ENCODE measurements around the gene RBM12. TPM values are rescaled to one million over a fixed set of nuclear protein-coding genes. Genes with fewer than 3 reads are reported as not detected.

RBM12 gene
- total and polyA plus RNA-seq, 2 of the 8 experiments (the other 6 are each of a cell fraction or from before 2014, with no cell fraction given) = 187 to 214 TPM

- TF ChIP-seq MAFK (IDR thresholded peaks at IDR 0.05; ENCODE audit: low read depth, low read length) (no peak), PHF8 (conservative IDR thresholded peaks at IDR 0.05; ENCODE audit: low read depth, low read length) (peak; percentile 67), EZH2 (IDR thresholded peaks at IDR 0.05; ENCODE audit: low read depth, low read length, severe bottlenecking) (no peak), RBBP5 (IDR thresholded peaks at IDR 0.05; ENCODE audit: borderline replicate concordance, low read depth, low read length) (peak; percentile 66; the same call in 1 of the 2 replicates), E2F6 (IDR thresholded peaks at IDR 0.05) (peak; percentile 92), EGR1 (IDR thresholded peaks at IDR 0.05; ENCODE audit: borderline replicate concordance, low read depth, low read length) (0 out of 2 replicates have a peak, but pooled peaks have one; percentile 32), MAX (IDR thresholded peaks at IDR 0.05) (peak; percentile 97), RNF2 (IDR thresholded peaks at IDR 0.05; ENCODE audit: borderline replicate concordance, low read depth, low read length, missing control alignments, poor library complexity, severe bottlenecking) (no peak), SP1 (IDR thresholded peaks at IDR 0.05; ENCODE audit: low read depth, low read length) (0 out of 2 replicates have a peak, but pooled peaks have one; percentile 14), CTCF (IDR thresholded peaks at IDR 0.05; ENCODE audit: control extremely low read depth in 1 of 3, insufficient read depth in 1 of 3, low read depth in 1 of 3, low read length in 3 of 3) (peak; percentile 64 to 79 (median 71)), RFX5 (IDR thresholded peaks at IDR 0.05; ENCODE audit: borderline replicate concordance, low read depth, low read length) (no peak), KDM1A (IDR thresholded peaks at IDR 0.05; ENCODE audit: borderline replicate concordance, low read length) (no peak), TAF7 (optimal IDR thresholded peaks at IDR 0.05; ENCODE audit: borderline replicate concordance, low read depth, low read length) (peak; percentile 40), CTBP2 (IDR thresholded peaks at IDR 0.05; ENCODE audit: borderline replicate concordance, insufficient read depth, insufficient read length, low read length) (no peak), KDM5A (IDR thresholded peaks at IDR 0.05; ENCODE audit: low read length) (no peak), JUND (IDR thresholded peaks at IDR 0.05; ENCODE audit: low read length) (no peak), ASH2L (IDR thresholded peaks at IDR 0.05; ENCODE audit: low read length) (peak; percentile 37)
Observed at GRCh38 chr20:35619196-35620095, 45.3 kb downstream of the RBM12 start (continued).
